Neuronal stem cell (in vitro differentiated cells): Measurements from ENCODE around the gene MTX1.
A peak's percentile ranks its signal among the peaks of the same experiment; 100 is the strongest.
"Not testable (repeated sequence)": the region's sequence is repeated elsewhere in the genome, so short reads cannot be mapped to it uniquely, and the experiment has no call there.

ENCODE experiments used
- DNase-seq: peaks from one replicate; pipeline ENCODE4 v3.0.0-alpha.2; 2013; ENCODE audit warnings: low spot score
- H2AFZ ChIP-seq: one replicate; pipeline ENCODE4 v1.6.1; 2013; ENCODE audit warnings: mild to moderate bottlenecking, low read length, inconsistent platforms
- H2AK5ac ChIP-seq: 2 replicates; pipeline ENCODE4 v1.6.1; 2013; ENCODE audit warnings: low read depth, mild to moderate bottlenecking, inconsistent platforms, low read length, moderate library complexity, mixed read lengths
- H2BK120ac ChIP-seq: 2 replicates; pipeline ENCODE4 v1.6.1; 2013; ENCODE audit warnings: low read depth, mild to moderate bottlenecking, inconsistent platforms, low read length, moderate library complexity, mixed read lengths
- H2BK12ac ChIP-seq: one replicate; pipeline ENCODE4 v1.6.1; 2013; ENCODE audit warnings: low read length, inconsistent platforms
- H2BK15ac ChIP-seq: 2 replicates; pipeline ENCODE4 v1.6.1; 2013; ENCODE audit warnings: mild to moderate bottlenecking, low read length, inconsistent platforms, mixed read lengths
- H2BK5ac ChIP-seq: one replicate; pipeline ENCODE4 v1.6.1; 2013; ENCODE audit warnings: inconsistent platforms, mild to moderate bottlenecking, low read length, moderate library complexity
- H3K14ac ChIP-seq: one replicate; pipeline ENCODE4 v1.6.1; 2013; ENCODE audit warnings: low read length, inconsistent platforms
- H3K18ac ChIP-seq: 2 replicates; pipeline ENCODE4 v1.6.1; 2013; ENCODE audit warnings: low read length, inconsistent platforms
- H3K23ac ChIP-seq: 2 replicates; pipeline ENCODE4 v1.6.1; 2013; ENCODE audit warnings: low read depth, mild to moderate bottlenecking, mixed read lengths, low read length, inconsistent platforms; ENCODE audit not compliant: poor library complexity
- H3K27ac ChIP-seq: replicated peaks from 3 replicates; pipeline ENCODE4 v1.5.1; 2013; ENCODE audit warnings: low read length, inconsistent platforms
- H3K27me3 ChIP-seq, 3 experiments: 2 replicates each; pipeline ENCODE4 v1.6.1; 2013; ENCODE audit warnings: low read length in 3 of 3, mild to moderate bottlenecking in 2 of 3, inconsistent platforms in 1 of 3, low read depth in 1 of 3, mixed read lengths in 1 of 3, moderate library complexity in 1 of 3; ENCODE audit not compliant: control insufficient read depth in 3 of 3, insufficient read depth in 3 of 3
- H3K36me3 ChIP-seq, 2 donors: replicated peaks in 1 of 2; 2 replicates each; pipeline ENCODE4 v1.6.1; 2013; ENCODE audit warnings: low read length in 2 of 2; ENCODE audit not compliant: control insufficient read depth in 2 of 2, insufficient read depth in 2 of 2
- H3K4ac ChIP-seq: 2 replicates; pipeline ENCODE4 v1.6.1; 2013; ENCODE audit warnings: inconsistent platforms, mild to moderate bottlenecking, low read length, moderate library complexity
- H3K4me1 ChIP-seq, 2 donors: 1 replicate in 1 of 2; 2 replicates in 1 of 2; pipeline ENCODE4 v1.6.1; 2013; ENCODE audit warnings: low read length in 2 of 2, low read depth in 1 of 2; ENCODE audit not compliant: control insufficient read depth in 2 of 2, insufficient read depth in 1 of 2
- H3K4me2 ChIP-seq: one replicate; pipeline ENCODE4 v1.6.1; 2013; ENCODE audit warnings: mild to moderate bottlenecking, low read length, inconsistent platforms; ENCODE audit not compliant: insufficient read depth, poor library complexity, severe bottlenecking
- H3K4me3 ChIP-seq, 2 donors: 2 replicates each; pipeline ENCODE4 v1.5.1; 2013; ENCODE audit warnings: low read length in 2 of 2, mild to moderate bottlenecking in 2 of 2, inconsistent platforms in 1 of 2, moderate library complexity in 1 of 2
- H3K79me1 ChIP-seq: one replicate; pipeline ENCODE4 v1.6.1; 2013; ENCODE audit warnings: low read depth, mild to moderate bottlenecking, inconsistent platforms, low read length, moderate library complexity
- H3K9ac ChIP-seq: one replicate; pipeline ENCODE4 v1.6.1; 2013; ENCODE audit warnings: mild to moderate bottlenecking, low read depth, low read length, inconsistent platforms; ENCODE audit not compliant: poor library complexity
- H3K9me3 ChIP-seq, 2 donors: replicated peaks in 1 of 2; 2 replicates each; pipeline versions ENCODE3 to v1.6.1; 2013; ENCODE audit warnings: low read length in 2 of 2, mild to moderate bottlenecking in 2 of 2, inconsistent platforms in 1 of 2, low read depth in 1 of 2, mixed read lengths in 1 of 2, moderate library complexity in 1 of 2; ENCODE audit not compliant: control insufficient read depth in 2 of 2, insufficient read depth in 1 of 2
- H4K8ac ChIP-seq: one replicate; pipeline ENCODE4 v1.6.1; 2013; ENCODE audit warnings: low read depth, mild to moderate bottlenecking, inconsistent platforms, low read length, moderate library complexity
- H4K91ac ChIP-seq: one replicate; pipeline ENCODE4 v1.6.1; 2013; ENCODE audit warnings: low read length, low read depth, mild to moderate bottlenecking, inconsistent platforms; ENCODE audit not compliant: poor library complexity
- WGBS, 2 donors: extraction: QIAGEN DNeasy Blood & Tissue Kit; methylation state at CpG; one replicate each; pipeline ENCODE4 v1.1.7; 2013; ENCODE audit warnings: missing lambda C conversion rate in 2 of 2, mixed read lengths in 1 of 2; ENCODE audit not compliant: insufficient read length in 2 of 2, insufficient replicate concordance in 1 of 2; ENCODE audit errors: extremely low coverage in 2 of 2; 5-methylcytosine and 5-hydroxymethylcytosine counted together

MTX1 gene

GRCh38 chr1:155228096-155228427 lies 19.6 kb downstream of the MTX1 start:
- Histone ChIP-seq H3K9me3 (no peaks in the 10 kb centered on the region), H3K36me3 (peaks cover 3 to 27% of the 10 kb centered on the region in 2 donors), H3K4ac (no peak overlapping the region), H3K4me3 (peak overlapping the region in 1 of 2 donors; percentile 54), H3K27ac (peak overlapping the region; percentile 85), H2BK120ac (no peak overlapping the region), H3K18ac (peak overlapping the region; percentile 39), H2BK15ac (no peak overlapping the region), H3K14ac (no peak overlapping the region), H3K4me1 (peaks cover 12% of the 10 kb centered on the region in 2 donors), H2BK12ac (no peak overlapping the region), H2BK5ac (no peak overlapping the region), H3K27me3 (no peaks in the 10 kb centered on the region), H2AK5ac (no peak overlapping the region), H3K9ac (peak overlapping the region; percentile 63), H3K79me1 (peaks cover 3% of the 10 kb centered on the region), H2AFZ (peak overlapping the region; percentile 79), H4K91ac (no peak overlapping the region), H4K8ac (peak overlapping the region; percentile 21), H3K23ac (no peak overlapping the region), H3K4me2 (peak overlapping the region; percentile 63)
- WGBS, 2 donors: no CpG with 5 or more reads among the region's 9 CpGs
- DNase-seq: no peak

GRCh38 chr1:155231302-155231701 lies 22.8 kb downstream of the MTX1 start:
- not testable (repeated sequence) for H3K18ac ChIP-seq, H3K9me3 ChIP-seq, H3K4me2 ChIP-seq, H2BK5ac ChIP-seq, H2AK5ac ChIP-seq, H3K4me1 ChIP-seq, H3K36me3 ChIP-seq, H3K4ac ChIP-seq, H3K14ac ChIP-seq, H3K23ac ChIP-seq, H2BK12ac ChIP-seq, H3K27ac ChIP-seq, H2BK120ac ChIP-seq, H2AFZ ChIP-seq, H2BK15ac ChIP-seq, DNase-seq, H3K4me3 ChIP-seq, H4K91ac ChIP-seq, H3K27me3 ChIP-seq, H3K79me1 ChIP-seq, H4K8ac ChIP-seq
- H3K9ac ChIP-seq: peak overlapping the region; percentile 38
- WGBS, 2 donors: no CpG with 5 or more reads among the region's 3 CpGs

DNA sequence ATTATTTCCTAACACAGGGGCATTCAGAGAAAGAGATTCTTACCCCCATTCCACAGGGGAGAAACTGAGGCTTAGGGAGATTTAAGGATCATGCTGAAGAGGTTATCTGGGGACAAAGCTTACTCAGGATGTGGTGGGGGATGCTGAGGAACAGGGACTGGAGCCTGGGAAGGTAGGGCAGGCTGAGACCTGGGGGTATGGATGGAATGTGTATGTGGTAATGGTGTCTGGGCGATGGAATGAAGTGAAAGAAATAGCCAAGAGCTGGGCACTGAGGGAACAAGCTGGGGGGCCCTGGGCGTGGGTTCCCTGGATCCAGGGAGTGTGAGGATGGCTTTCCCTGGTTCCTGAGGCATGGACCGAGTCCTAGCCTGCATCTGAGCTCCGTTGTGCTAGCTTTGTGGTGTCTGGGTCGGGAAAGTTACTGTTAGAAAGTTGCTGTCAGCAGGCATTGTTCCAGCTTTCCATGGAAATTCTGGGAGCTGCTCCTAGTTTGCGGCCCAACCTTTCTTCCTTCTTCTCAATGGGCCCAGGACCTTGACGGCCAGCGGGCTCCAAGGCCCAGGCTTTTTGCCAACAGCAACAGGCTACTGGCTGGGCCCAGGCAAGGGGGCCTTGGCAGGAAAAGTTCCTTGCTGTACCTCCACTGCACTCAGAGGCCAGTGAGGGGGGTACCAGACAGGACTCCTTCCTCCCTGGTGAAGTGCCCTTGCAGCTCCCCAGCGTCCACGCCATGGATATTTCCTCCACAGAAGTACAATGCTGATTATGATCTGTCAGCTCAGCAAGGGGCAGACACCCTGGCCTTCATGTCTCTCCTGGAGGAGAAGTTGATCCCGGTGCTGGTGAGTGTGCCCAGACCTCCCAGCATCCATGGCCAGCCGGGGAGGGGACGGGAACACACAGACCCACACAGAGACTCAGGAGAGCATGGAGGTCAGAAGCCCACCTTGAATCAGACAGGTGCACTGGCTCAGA lies 23.8 kb downstream of the MTX1 start:
- H2AK5ac ChIP-seq, H2AFZ ChIP-seq, DNase-seq, H4K8ac ChIP-seq, H4K91ac ChIP-seq, H2BK5ac ChIP-seq, H3K9me3 ChIP-seq, H3K4me2 ChIP-seq, H2BK15ac ChIP-seq, H3K27me3 ChIP-seq, H3K4me1 ChIP-seq, H3K4ac ChIP-seq, H3K23ac ChIP-seq, H3K14ac ChIP-seq, H3K9ac ChIP-seq, H2BK120ac ChIP-seq, H3K18ac ChIP-seq, H3K4me3 ChIP-seq, H3K27ac ChIP-seq, H2BK12ac ChIP-seq, H3K79me1 ChIP-seq: not testable (repeated sequence)
- WGBS, 2 donors: no CpG with 5 or more reads among the region's 13 CpGs
- peaks cover 5 to 18% of the 10 kb centered on the region in 2 donors for H3K36me3 ChIP-seq

- H3K4ac ChIP-seq, H3K4me1 ChIP-seq, H3K27ac ChIP-seq, H2BK15ac ChIP-seq, H3K4me2 ChIP-seq, DNase-seq, H2BK5ac ChIP-seq, H3K9ac ChIP-seq, H3K23ac ChIP-seq, H3K79me1 ChIP-seq, H3K14ac ChIP-seq, H4K8ac ChIP-seq, H3K18ac ChIP-seq, H2AK5ac ChIP-seq, H3K4me3 ChIP-seq, H2BK120ac ChIP-seq, H2BK12ac ChIP-seq, H3K27me3 ChIP-seq, H2AFZ ChIP-seq, H4K91ac ChIP-seq, H3K9me3 ChIP-seq: not testable (repeated sequence)
- WGBS, 2 donors: no CpG with 5 or more reads among the region's 5 CpGs
- peaks cover 5 to 24% of the 10 kb centered on the region in 2 donors for H3K36me3 ChIP-seq
These were observed 25.0 kb downstream of the MTX1 start for GRCh38 chr1:155233502-155233901.
